Measurements from ENCODE around the gene ADAMTS2. TPM values are rescaled to one million over a fixed set of nuclear protein-coding genes. Genes with fewer than 3 reads are reported as not detected.

Gene ADAMTS2
- total and polyA plus RNA-seq, 2 of the 8 experiments (the other 6 are each of a cell fraction or from before 2014, with no cell fraction given): 6.6 to 7.3 TPM

GRCh38 chr5:179160584-179160983 lies 184.7 kb downstream of the ADAMTS2 start:
- H3K36me3 ChIP-seq (ENCODE audit: control insufficient read depth in 2 of 4, insufficient read depth in 4 of 4, low read length in 3 of 4): no peaks in the 10 kb centered on the region
- H4K5ac ChIP-seq (ENCODE audit: insufficient read length, low read depth, low read length): no peak overlapping the region
- no peak overlapping the region for H3K4ac ChIP-seq (replicated peaks; ENCODE audit: insufficient read length, low read depth, low read length)
- no peak overlapping the region for H4K8ac ChIP-seq (ENCODE audit: extremely low read depth, insufficient read depth, low read length)
- ChIA-PET POLR2A (ENCODE audit: partially characterized antibody) (interaction anchor here (0.6 kb wide), 1 partner anchor 446 kb away, joined by 3 read pairs; no protein-coding TSS in a partner anchor), CTCF (ENCODE audit: partially characterized antibody) (interaction anchor here (0.6 to 1.4 kb wide), 5 partner anchors 19 to 516 kb away, joined by 3 to 4 read pairs (median 3); no protein-coding TSS in a partner anchor)
- H3K18ac ChIP-seq (ENCODE audit: extremely low read depth, low read length): no peak overlapping the region
- no peak for DNase-seq (ENCODE audit: low read depth in 1 of 2, low spot score in 2 of 2)
- H2BK12ac ChIP-seq (ENCODE audit: low read depth, low read length): no peak overlapping the region
- WGBS, 2 experiments (ENCODE audit: extremely low coverage in 1 of 2, insufficient coverage in 1 of 2, insufficient read length in 1 of 2, insufficient replicate concordance in 2 of 2, low coverage in 1 of 2, low lambda C conversion rate in 2 of 2, missing lambda C conversion rate in 1 of 2): 100% methylated on average over 3 of the region's 3 CpGs; no CpG with 5 or more reads in 1 of the 2 experiments
- H3K23ac ChIP-seq (ENCODE audit: insufficient read length): no peak overlapping the region
- H3K4me3 ChIP-seq (ENCODE audit: extremely low read depth in 1 of 4, insufficient read depth in 2 of 4, low read depth in 3 of 4, low read length in 4 of 4): no peak overlapping the region
- H3K4me1 ChIP-seq (replicated peaks in 1 of 4; ENCODE audit: control insufficient read depth in 3 of 4, insufficient read depth in 4 of 4, low read length in 3 of 4): no peaks in the 10 kb centered on the region
- no peaks in the 10 kb centered on the region for H3K79me2 ChIP-seq (ENCODE audit: control insufficient read depth in 1 of 2, insufficient read depth in 2 of 2, low read length in 2 of 2)
- no peak overlapping the region for H3K14ac ChIP-seq (ENCODE audit: insufficient read length)
- no peak overlapping the region for H2BK15ac ChIP-seq (ENCODE audit: low read length)
- peaks cover 0 to 14% of the 10 kb centered on the region in 2 experiments; a peak in 2 of 4 replicates for H3K9me3 ChIP-seq (ENCODE audit: insufficient read depth in 2 of 2, low read depth in 1 of 2, low read length in 1 of 2)
- H4K91ac ChIP-seq (replicated peaks; ENCODE audit: insufficient read length, low read length): no peak overlapping the region
- H3K9ac ChIP-seq (replicated peaks in 1 of 4; ENCODE audit: extremely low read depth in 1 of 4, low read depth in 3 of 4, low read length in 3 of 4): no peak overlapping the region
- H3K4me2 ChIP-seq (ENCODE audit: insufficient read depth in 1 of 2, low read depth in 2 of 2, low read length in 2 of 2): no peak overlapping the region
- no peak overlapping the region for H2BK20ac ChIP-seq (ENCODE audit: low read length)
- no peak overlapping the region for H3K27ac ChIP-seq (ENCODE audit: low read depth, low read length)
- no peak for FAIRE-seq
- H4K20me1 ChIP-seq (replicated peaks in 1 of 2; ENCODE audit: control insufficient read depth in 1 of 2, insufficient read depth in 2 of 2, low read length in 2 of 2): no peaks in the 10 kb centered on the region
- no peak overlapping the region for H2AFZ ChIP-seq (ENCODE audit: low read length)
- H2BK5ac ChIP-seq (ENCODE audit: low read depth, low read length): no peak overlapping the region
- H2BK120ac ChIP-seq (replicated peaks; ENCODE audit: low read depth, low read length): no peak overlapping the region
- H3K27me3 ChIP-seq (replicated peaks in 1 of 4; ENCODE audit: control insufficient read depth in 3 of 4, extremely low read depth in 1 of 4, insufficient read depth in 3 of 4, low read length in 3 of 4): no peaks in the 10 kb centered on the region
- H3K56ac ChIP-seq (replicated peaks; ENCODE audit: insufficient read length, low read depth, low read length): no peak overlapping the region
- H2AK5ac ChIP-seq (ENCODE audit: low read depth, low read length): no peak overlapping the region
- no peaks in the 10 kb centered on the region for H3K23me2 ChIP-seq (ENCODE audit: low read depth, low read length)
- no peaks in the 10 kb centered on the region for H3K79me1 ChIP-seq (ENCODE audit: low read depth, low read length)
- TF ChIP-seq CBX5 (IDR thresholded peaks at IDR 0.05; ENCODE audit: low read depth, low read length) (no peak), NANOG (IDR thresholded peaks at IDR 0.05; ENCODE audit: insufficient read depth, low read depth, low read length, poor library complexity, severe bottlenecking) (no peak), SIRT6 (IDR thresholded peaks at IDR 0.05; ENCODE audit: low read length) (no peak), USF2 (IDR thresholded peaks at IDR 0.05; ENCODE audit: low read length) (no peak), ATF2 (IDR thresholded peaks at IDR 0.05; ENCODE audit: low read length) (no peak), RFX5 (IDR thresholded peaks at IDR 0.05; ENCODE audit: borderline replicate concordance, low read depth, low read length) (no peak), E2F6 (IDR thresholded peaks at IDR 0.05) (no peak), TAF7 (optimal IDR thresholded peaks at IDR 0.05; ENCODE audit: borderline replicate concordance, low read depth, low read length) (no peak), EZH2 (IDR thresholded peaks at IDR 0.05; ENCODE audit: low read depth, low read length, severe bottlenecking) (no peak), JUN (IDR thresholded peaks at IDR 0.05; ENCODE audit: low read depth, low read length) (no peak)
